ENCODE measurements around the gene NT5C1A.

Gene NT5C1A

DNA sequence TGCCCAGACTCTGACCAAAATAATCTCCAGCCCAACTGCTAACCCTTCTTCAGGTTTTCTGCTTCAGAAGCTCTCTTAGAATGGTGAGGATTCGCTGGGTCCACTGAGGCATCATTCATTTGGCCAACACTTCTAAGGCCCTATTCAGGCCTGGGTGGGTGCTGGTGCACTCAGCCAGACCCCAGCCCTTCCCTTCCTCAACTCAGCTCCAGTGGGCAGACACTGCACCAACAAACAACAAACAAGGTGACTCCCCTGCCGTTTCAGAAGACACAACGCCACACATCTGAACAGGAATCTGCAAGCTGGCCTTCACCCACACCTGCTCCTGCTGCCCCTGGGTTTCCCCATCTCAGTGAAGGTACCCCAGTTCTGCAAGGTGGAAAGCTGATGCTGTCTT lies 38.5 kb downstream of the NT5C1A start:
- DNase-seq, result no peak

DNA sequence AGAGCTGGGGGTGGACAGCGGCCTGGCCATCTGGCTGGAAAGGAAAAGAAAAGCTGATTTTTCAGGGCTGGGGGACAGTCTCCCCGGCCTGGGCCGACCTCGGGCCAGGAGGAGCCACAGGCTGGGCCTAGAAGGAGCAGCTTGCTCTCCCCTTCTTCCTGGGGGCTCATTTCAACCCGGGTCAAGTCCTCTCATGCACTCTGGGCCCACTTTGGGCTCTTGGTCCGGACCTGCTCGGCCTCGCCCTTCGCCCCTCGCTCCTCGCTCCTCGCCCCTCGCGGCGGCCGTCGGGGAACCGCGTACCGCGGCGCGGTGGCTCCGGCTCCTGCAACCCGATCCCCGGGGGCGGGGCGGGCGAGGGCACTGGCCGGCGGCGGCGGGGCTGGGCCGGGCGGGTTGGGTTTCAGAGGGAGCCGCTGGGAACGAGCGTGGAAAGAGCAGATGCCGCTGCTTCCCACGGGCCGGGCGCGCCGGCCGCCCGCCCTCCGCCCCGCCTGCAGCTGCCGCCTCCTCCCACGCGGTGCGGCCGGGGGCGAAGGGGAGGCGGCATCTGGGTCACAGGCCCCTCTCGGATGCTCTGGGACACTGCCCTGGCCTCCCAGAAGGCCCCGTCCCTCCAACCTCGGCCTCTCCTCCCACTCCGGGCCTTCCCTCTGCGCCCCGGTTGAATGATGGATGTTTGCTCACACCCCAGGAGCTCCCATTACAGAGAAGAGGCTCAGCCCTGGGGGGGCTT lies 39.1 kb downstream of the NT5C1A start:
- no peak for DNase-seq

DNA sequence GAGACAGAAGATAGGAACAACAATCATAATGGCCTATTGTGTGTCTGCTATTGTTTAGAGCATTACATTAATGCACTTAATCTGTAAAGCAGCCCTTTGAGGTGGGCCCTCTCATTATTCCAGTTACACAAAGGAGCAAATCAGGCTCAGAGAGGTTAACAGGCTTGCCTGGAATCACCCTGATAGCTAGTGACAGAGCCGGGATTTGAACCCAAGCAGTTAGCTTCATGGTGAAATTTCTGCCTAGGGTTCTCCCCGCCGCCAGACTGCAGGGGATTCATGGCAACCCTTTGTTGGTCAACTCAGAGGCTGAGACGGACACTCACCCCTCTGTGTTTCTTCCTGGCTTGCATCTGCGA lies 39.6 kb downstream of the NT5C1A start:
- no peak for DNase-seq

DNA sequence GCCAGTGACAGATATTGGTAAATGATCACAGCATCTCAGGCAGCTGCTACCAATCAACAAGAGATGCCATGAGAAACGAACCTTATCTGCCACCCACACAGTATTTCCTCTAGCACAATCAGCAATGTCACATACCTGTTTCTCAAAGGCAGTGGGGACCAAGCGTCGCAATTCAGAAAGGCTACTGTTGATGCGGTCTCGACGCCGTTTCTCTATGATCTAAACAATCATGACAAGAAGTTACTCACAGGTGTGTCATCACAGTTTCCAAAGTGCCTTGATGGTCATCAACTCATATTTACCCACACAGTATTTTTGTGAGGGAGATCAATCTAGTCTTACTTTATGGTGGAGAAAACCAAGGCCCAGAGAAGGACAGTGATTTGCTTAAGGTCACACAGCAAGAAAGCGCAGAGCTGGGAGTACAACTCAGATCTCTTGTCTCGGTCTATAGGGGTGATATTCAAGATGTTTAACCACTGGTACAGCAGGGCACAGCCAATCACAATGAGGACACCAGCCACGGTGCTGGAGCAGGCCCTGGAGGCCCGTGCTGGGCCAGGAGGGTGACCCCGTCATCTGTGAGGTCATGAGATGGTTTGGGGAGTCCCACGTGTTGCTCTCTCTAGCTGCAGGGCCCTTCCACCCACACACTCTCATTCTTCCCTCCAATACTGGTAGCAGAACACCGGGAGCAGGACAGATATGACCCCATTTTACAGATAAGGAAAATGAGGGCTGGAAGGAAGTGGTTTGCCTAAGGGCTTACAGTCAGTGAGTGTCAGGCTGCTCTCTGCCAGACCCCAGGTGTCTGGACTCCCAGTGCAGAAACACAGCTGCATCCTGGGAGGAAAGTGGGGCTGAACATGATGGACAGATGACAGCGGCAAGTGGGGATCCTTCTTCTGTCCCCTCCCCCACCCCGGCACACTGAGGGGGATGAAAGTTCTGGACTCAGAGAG lies 40.3 kb downstream of the NT5C1A start:
- no peak for DNase-seq

DNA sequence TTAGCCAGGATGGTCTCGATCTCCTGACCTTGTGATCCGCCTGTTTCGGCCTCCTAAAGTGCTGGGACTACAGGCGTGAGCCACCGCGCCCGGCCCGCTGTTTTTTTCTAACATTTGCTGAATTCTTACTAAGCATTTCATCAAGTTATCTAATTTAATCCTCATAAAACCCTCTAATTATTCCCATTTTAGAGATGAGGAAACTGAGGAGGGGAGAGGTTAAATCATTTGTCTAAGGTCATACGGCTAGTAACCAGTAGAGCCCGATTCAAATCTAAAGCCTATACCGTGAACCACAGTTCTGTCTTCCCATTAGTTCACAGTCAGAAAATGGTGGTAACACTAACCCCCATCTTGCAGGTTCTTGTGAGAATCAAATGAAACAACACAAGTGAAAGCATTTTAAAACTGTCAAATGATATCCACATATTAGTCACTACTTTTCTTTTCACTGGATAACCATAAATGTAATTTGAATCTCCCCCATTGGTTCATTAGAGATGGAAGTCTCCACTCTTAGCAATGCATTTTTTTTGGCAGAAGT lies 43.0 kb downstream of the NT5C1A start:
- no peak for DNase-seq

DNA sequence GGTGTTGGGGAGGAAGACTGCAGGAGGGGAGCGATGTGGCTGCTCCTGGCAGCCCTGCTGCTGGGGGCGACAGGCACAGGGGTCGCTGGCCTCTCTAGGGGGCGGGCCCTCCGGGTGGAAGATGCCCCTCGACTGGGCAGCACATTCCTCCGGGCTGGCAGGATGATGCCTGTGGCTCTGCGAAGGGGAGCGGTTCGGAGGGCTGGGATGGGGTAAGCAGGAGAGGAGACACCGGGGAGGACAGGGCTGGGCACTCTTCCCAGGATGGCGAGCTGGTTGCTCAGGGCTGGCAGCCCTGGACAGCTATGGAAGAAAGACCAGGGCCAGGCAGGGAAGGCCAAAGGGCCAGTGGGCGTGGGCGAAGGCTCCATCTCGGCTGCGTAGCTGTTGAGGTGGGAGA lies 45.3 kb downstream of the NT5C1A start:
- no peak for DNase-seq

DNA sequence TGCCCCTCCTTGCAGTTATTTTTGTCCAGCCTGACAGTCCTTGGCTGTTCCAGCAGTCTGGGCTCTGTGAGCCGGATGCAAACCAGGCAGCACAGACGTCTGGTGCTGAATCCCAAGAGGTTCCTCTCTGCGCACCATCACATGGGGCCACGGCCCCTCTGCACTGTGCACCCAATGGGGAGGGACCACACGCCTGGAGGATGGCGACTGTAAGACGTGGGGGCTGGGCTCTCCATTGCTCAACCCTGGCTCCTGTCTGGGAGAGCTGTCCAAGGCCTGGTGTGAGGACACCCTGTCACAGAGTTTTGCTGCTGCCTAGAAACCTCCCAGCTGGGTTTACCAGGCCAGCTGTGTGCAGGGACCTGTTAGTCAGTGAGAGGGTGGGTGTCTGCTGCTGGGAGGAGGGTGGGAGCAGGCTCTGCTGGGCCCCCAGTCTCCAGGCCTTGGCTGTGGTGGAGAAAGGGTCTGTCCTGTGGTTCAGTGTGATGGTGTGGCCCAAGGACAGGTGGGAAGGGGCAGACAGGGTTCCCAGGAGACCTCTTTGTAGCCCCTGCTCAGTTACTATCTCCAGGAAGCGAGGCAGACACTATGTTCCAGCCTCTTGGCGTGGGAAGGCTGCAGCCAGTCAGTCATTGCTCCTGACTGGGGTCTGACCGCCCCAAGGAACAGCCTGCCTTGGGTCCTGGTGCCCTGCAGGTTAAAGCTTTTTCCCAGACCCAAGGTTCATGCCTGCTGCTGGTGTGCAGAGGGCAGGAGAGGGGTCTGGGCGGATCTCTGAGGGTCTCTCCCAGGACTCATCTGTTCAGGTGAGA lies 46.2 kb downstream of the NT5C1A start:
- DNase-seq, result no peak

DNA sequence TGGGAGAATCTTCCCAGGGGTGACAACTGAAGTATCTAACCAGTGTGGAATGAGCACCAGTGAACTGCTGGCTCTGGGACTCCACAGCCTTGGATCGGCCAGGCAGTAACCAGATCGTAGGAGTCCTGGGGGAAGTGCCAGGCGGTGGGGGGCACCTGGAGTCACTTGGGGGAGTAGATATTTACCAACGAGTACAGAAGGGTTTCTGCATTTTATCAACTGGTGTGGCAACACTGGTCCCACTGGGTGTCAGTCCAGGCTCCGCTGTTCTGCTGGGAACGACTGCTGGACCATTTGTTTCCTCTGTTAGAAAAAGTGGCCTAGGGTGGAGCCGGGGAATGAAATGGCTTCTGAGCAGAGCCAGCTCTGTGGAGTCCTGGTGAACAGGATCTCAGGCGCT lies 46.9 kb downstream of the NT5C1A start:
- no peak for DNase-seq

DNA sequence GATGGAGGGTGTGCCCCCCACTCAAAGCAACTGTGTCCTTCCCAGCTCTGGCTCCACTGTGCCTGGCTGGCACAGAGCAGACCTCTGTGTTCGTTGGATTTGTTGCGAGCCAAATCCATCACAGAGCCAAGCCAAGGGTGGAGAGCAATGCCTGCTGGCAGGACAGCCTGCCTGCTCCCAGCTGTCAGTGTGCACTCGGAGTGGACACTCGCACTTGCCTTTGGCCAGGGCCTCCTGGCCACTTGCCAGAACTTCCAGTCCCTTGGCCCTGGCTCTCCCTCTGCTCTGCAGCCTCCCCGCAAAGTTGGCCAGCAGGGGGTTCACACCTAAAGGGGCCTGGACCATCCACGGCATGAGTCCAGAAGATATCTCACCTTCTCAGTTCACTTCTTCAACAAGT lies 48.9 kb downstream of the NT5C1A start:
- DNase-seq, result no peak

DNA sequence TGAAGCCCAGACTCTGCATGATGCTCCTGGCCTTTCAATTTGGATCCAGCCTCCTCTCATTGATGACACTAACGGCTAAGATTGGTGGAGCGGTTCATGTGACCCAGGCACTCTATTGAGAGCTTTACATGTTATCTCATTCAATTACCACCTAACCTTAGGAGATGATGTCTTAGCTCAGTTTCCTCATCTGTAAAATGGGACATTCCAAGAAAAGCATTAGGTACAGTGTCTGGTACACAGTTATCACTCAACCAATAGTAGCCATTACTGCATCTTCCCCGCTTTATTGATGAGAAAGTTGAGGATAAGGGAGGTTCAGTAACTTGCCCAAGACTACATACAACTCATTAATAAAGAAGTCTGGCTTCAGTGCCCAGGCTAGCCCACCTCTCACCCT lies 49.5 kb downstream of the NT5C1A start:
- DNase-seq, result no peak

DNA sequence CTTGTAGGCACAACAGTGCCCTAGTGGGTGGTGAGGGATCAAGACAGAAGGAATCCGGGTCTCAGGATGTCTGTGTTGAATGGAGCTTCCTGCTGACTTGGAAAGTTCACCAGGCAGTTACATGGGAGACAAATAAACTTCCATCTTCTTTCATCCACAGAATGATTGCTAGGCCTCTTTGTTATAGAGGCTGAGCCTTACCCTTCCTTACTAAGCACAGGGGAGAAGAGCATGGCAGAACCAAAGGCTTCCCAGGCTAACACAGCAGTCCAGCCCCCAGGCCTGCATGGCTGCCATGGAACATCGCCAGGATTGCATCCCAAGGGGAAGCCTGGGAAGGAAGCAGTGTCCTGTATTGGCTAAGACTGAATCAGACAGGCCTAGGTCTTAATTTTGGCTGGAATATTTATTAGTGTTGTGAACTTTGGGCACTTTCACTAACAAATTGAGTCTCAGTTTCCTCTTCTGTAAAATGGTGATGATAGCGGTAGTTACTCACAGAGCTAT lies 51.2 kb downstream of the NT5C1A start:
- no peak for DNase-seq

DNA sequence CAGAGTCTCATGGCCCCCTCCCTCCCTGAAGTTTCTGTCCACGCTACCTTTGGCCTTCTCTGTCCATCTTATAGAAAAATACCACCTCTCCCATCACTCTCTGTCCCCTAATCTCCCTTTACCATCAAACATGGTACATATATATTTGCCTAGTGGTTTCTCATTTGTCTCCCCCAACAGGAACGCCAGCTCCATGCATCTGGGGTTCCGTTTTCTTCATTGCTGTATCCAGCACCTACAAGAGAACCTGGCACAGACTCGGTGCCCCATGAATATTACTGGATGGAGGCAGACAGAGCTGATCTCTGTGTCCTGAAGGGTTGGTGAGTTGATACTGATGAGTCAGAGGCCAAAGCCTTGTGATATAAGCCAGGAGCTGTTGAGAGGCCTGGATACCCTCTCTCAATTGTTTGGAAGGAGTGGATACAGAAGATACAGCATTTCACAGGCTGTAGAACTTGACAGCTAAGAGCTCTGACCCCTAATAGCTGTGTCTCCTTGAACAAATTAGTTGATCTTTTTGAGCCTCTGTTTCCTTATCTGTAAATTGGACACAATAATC lies 54.3 kb downstream of the NT5C1A start:
- no peak for DNase-seq

DNA sequence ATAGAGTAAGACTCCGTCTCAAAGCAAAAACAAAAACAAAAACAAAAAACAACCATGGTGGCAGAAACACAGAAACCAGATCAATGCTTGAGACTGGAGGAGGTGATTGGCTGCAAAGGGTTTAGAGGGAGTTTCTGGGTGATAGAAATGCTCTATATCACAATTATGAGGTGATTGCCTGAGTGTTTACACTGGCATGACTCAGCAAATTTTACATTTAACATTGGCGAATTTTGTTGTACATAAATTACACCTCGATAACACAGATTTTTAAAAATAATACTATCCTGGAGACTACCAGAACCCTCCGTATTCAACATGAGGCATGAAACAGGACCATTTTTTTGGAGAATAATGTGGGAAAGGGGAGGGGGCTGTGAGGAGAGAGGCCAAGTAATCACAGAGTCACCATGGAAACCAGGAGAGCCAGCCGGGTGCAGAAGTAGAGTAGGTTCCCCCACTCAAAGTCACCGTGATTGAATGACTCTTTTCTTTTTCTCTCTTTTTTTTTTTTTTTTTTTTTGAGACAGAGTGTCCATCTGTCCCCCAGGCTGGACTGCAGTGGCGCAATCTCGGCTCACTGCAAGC lies 56.7 kb downstream of the NT5C1A start:
- DNase-seq, result no peak

DNA sequence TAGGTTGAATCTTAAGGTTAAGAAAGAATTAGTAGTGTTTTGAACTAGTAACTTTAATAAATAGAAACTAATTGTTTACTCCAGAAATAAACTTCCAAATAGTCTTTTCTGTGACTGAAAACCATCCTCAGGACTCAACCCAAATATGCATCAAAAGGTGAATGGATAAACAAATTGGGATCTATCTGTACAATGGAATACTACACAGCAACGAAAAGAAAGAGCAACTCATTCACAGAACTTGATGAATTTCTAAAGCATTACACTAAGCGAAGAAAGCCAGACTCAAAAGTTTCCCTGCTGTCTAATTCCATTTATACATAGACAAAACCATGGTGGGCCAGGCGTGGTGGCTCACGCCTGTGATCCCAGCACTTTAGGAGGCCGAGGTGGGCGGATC lies 57.4 kb downstream of the NT5C1A start:
- no peak for DNase-seq

DNA sequence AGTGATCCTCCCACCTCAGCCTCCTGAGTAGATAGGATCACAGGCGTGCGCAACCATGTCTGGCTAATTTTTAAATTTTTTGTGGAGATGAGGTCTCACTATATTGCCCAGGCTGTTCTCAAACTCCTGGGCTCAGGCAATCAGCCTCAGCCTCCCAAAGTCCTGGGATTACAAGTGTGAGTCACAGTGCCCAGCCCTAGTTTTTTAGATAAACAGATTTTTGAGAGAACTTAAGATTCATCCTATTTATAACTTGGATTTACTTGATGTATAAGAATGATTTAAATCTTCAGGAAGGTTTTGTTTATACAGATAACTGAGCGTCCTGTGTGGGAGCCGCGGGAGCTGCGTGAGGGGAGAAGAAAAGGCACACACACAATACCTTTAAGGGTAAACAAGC lies 58.7 kb downstream of the NT5C1A start:
- DNase-seq, result no peak

DNA sequence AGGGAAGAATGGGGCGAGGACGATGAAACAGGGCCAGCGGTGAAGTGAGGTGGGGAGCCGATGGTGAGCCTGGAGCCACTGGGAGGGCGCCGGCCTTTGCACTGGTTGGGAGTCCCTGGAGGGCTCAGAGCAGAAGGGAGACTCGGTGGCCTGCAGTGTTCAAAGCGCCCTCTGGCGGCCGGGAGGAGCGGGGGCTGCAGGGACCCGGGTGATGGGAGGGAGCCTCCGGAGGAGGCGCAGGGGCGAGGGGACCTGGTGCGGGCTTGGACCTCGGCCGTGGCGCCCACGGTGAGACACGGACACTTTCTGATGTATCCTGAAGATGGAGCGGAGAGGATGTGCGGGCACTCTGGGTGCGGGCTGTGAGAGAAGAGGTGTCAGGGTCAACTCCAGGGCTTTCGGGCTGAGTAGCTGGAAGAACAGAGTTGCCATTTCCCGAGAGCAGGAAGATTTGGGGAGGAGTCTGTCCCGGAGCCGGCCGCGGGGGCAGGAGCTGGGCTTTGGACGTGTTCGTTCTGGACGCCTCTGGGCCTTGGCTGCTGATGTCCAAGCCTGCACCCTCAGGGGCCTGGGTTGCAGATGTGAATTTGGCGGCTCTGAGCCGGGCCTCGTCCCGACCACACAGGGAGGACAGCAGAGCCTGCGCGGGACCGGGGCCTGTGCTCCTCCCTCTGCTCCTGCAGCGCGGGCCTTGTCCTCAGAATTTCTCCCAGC lies 62.1 kb downstream of the NT5C1A start:
- peak; percentile 73 to 76 for DNase-seq
